Spleen (tissue), 7 donors: ENCODE measurements around the gene FRYL.

ENCODE experiments used
- CTCF ChIP-seq, 11 experiments: fragments of 200-600 bp in 7 of 11; fragments of 450-650 bp in 4 of 11; sonication (generic) in 4 of 11; IDR thresholded peaks in 8 of 11; conservative IDR thresholded peaks in 3 of 11; 1 replicate in 7 of 11; 2 replicates in 4 of 11; pipeline versions ENCODE4 v1.4.0 to v1.8.0; 2016 to 2021; ENCODE audit warnings: antibody characterized with exemption in 11 of 11, inconsistent platforms in 4 of 11, mild to moderate bottlenecking in 1 of 11
- POLR2A ChIP-seq, 3 donors: fragments of 450-650 bp; IDR thresholded peaks; one replicate each; pipeline ENCODE4 v1.5.1; 2017; ENCODE audit warnings: antibody characterized with exemption in 3 of 3, mild to moderate bottlenecking in 1 of 3
- donor health status: DM: no; HTN: no; CAD: no; lungs with moderate emphysema.
- donor health status: DM: no; HTN: no; CAD: no.
- donor health status: DM: no; HTN: no; CAD: no.

- TF ChIP-seq CTCF (IDR thresholded peaks at IDR 0.05 in 8 of 11, conservative IDR thresholded peaks at IDR 0.05 in 3 of 11): no peak
- no peak for TF ChIP-seq POLR2A (IDR thresholded peaks at IDR 0.05)
Measured at GRCh38 chr4:48683784-48684666, 96.1 kb downstream of the FRYL start.
